WTC11 (cell line): ENCODE data around the gene MICAL3. TPM values are rescaled to one million over a fixed set of nuclear protein-coding genes. Genes with fewer than 3 reads are reported as not detected.

ENCODE experiments used
- ATAC-seq: fragments of 200-7000 bp; cut with Tn5 transposase; 2 replicates; pipeline ENCODE4 v1.10.0; 2021; ENCODE audit warnings: mild to moderate bottlenecking, moderate library complexity
- CTCF ChIA-PET: fragments of 300-600 bp; sonication (Branson Sonifier 250); formaldehyde crosslinking; loops from one replicate; lab custom pipeline; 2021; ENCODE audit warnings: antibody characterized with exemption; lab: Charles Lee
- POLR2A ChIA-PET: fragments of 350-600 bp; sonication (Branson Sonifier 250); formaldehyde crosslinking; loops from one replicate; lab custom pipeline; 2021; ENCODE audit warnings: antibody characterized with exemption; lab: Charles Lee
- DNase-seq: peaks from one replicate; pipeline ENCODE4 v3.0.0; 2021; ENCODE audit warnings: low spot score
- H3K27ac Mint-ChIP-seq: 2 replicates; pipeline ENCODE4 v1.8.0; 2021; ENCODE audit warnings: mixed read lengths
- H3K27me3 Mint-ChIP-seq: 2 replicates; pipeline ENCODE4 v1.8.0; 2021; ENCODE audit warnings: low read depth, mild to moderate bottlenecking, moderate library complexity, mixed read lengths
- H3K36me3 Mint-ChIP-seq: 2 replicates; pipeline ENCODE4 v1.8.0; 2021; ENCODE audit warnings: mixed read lengths
- H3K4me1 Mint-ChIP-seq: 2 replicates; pipeline ENCODE4 v1.8.0; 2022; ENCODE audit warnings: mixed read lengths
- H3K4me3 Mint-ChIP-seq: 2 replicates; pipeline ENCODE4 v1.8.0; 2021; ENCODE audit warnings: mild to moderate bottlenecking, moderate library complexity, mixed read lengths
- H3K9me3 Mint-ChIP-seq: 2 replicates; pipeline ENCODE4 v1.8.0; 2021; ENCODE audit warnings: mixed read lengths
- ATF1 ChIP-seq: sonication (generic); formaldehyde crosslinking; IDR thresholded peaks from 2 replicates; pipeline ENCODE4 v1.8.1; 2023; ENCODE audit warnings: mild to moderate bottlenecking, moderate library complexity, missing genetic modification reagents
- GTF2I ChIP-seq: fragments of 250-450 bp; sonication (Bioruptor Pico); conservative IDR thresholded peaks from 2 replicates; pipeline ENCODE4 v1.4.0; 2021; ENCODE audit warnings: mild to moderate bottlenecking
- IRF1 ChIP-seq: sonication (generic); formaldehyde crosslinking; IDR thresholded peaks from 2 replicates; pipeline ENCODE4 v1.8.0; 2023; ENCODE audit warnings: missing genetic modification reagents
- JAZF1 ChIP-seq: fragments of 250-450 bp; sonication (Bioruptor Pico); IDR thresholded peaks from 2 replicates; pipeline ENCODE4 v1.9.0; 2021; ENCODE audit warnings: moderate library complexity, mild to moderate bottlenecking, inconsistent platforms
- KAT7 ChIP-seq: sonication (generic); formaldehyde crosslinking; IDR thresholded peaks from 2 replicates; pipeline ENCODE4 v1.8.1; 2023; ENCODE audit warnings: missing genetic modification reagents, mild to moderate bottlenecking, borderline replicate concordance
- NFE2L1 ChIP-seq: sonication (generic); formaldehyde crosslinking; IDR thresholded peaks from 2 replicates; pipeline ENCODE4 v1.8.1; 2023; ENCODE audit warnings: missing genetic modification reagents
- PRRX2 ChIP-seq: fragments of 250-450 bp; sonication (Bioruptor Pico); IDR thresholded peaks from 2 replicates; pipeline ENCODE4 v1.8.0; 2021; ENCODE audit warnings: mild to moderate bottlenecking
- RELA ChIP-seq: sonication (generic); formaldehyde crosslinking; IDR thresholded peaks from 2 replicates; pipeline ENCODE4 v1.8.1; 2022; ENCODE audit warnings: missing genetic modification reagents, mild to moderate bottlenecking, borderline replicate concordance
- RORB ChIP-seq: fragments of 250-450 bp; sonication (Bioruptor Pico); IDR thresholded peaks from 2 replicates; pipeline ENCODE4 v1.9.0; 2021; ENCODE audit warnings: mild to moderate bottlenecking
- SMAD3 ChIP-seq: sonication (generic); formaldehyde crosslinking; IDR thresholded peaks from 2 replicates; pipeline ENCODE4 v1.8.0; 2022; ENCODE audit warnings: missing genetic modification reagents, mild to moderate bottlenecking, borderline replicate concordance
- SOX15 ChIP-seq: fragments of 250-450 bp; sonication (Bioruptor Pico); IDR thresholded peaks from 2 replicates; pipeline ENCODE4 v1.9.0; 2021; ENCODE audit warnings: mild to moderate bottlenecking
- TEAD4 ChIP-seq: sonication (generic); formaldehyde crosslinking; IDR thresholded peaks from 2 replicates; pipeline ENCODE4 v1.8.0; 2022; ENCODE audit warnings: mild to moderate bottlenecking, missing genetic modification reagents
- ZNF121 ChIP-seq: sonication (generic); formaldehyde crosslinking; IDR thresholded peaks from 2 replicates; pipeline ENCODE4 v1.8.0; 2023; ENCODE audit warnings: missing genetic modification reagents
- ZNF138 ChIP-seq: sonication (generic); formaldehyde crosslinking; conservative IDR thresholded peaks from 2 replicates; pipeline ENCODE4 v1.8.1; 2022; ENCODE audit warnings: mild to moderate bottlenecking, moderate library complexity, missing genetic modification reagents
- ZNF219 ChIP-seq: sonication (generic); formaldehyde crosslinking; IDR thresholded peaks from 2 replicates; pipeline ENCODE4 v1.8.0; 2023; ENCODE audit warnings: missing genetic modification reagents, mild to moderate bottlenecking, borderline replicate concordance
- ZNF232 ChIP-seq: sonication (generic); formaldehyde crosslinking; IDR thresholded peaks from 2 replicates; pipeline ENCODE4 v1.8.0; 2022; ENCODE audit warnings: mild to moderate bottlenecking, missing genetic modification reagents
- ZNF263 ChIP-seq: sonication (generic); formaldehyde crosslinking; IDR thresholded peaks from 2 replicates; pipeline ENCODE4 v1.8.1; 2022; ENCODE audit warnings: low read depth, mild to moderate bottlenecking, moderate library complexity, missing genetic modification reagents
- ZNF425 ChIP-seq: fragments of 250-450 bp; sonication (Bioruptor Pico); conservative IDR thresholded peaks from 2 replicates; pipeline ENCODE4 v1.9.0; 2021; ENCODE audit warnings: mild to moderate bottlenecking
- total RNA-seq: library from RNA; stranded (reverse); gene quantifications from 3 replicates; pipeline ENCODE4 v1.2.3, GENCODE V29; 2021
- TF ChIP-seq, protein P1 (sequence below): sonication (generic); formaldehyde crosslinking; IDR thresholded peaks from 2 replicates; pipeline ENCODE4 v1.8.0; 2022; ENCODE audit warnings: mild to moderate bottlenecking, missing genetic modification reagents
- TF ChIP-seq, protein P2 (sequence below): sonication (generic); formaldehyde crosslinking; IDR thresholded peaks from 2 replicates; pipeline ENCODE4 v1.8.1; 2023; ENCODE audit warnings: mild to moderate bottlenecking, missing genetic modification reagents
- TF ChIP-seq, protein P3 (sequence below): fragments of 200-600 bp; IDR thresholded peaks from 2 replicates; pipeline ENCODE4 v1.8.0; 2022; ENCODE audit warnings: antibody characterized with exemption
- TF ChIP-seq, protein P4 (sequence below): sonication (generic); formaldehyde crosslinking; IDR thresholded peaks from 2 replicates; pipeline ENCODE4 v1.8.1; 2023; ENCODE audit warnings: mild to moderate bottlenecking, missing genetic modification reagents, moderate library complexity
- TF ChIP-seq, protein P5 (sequence below): sonication (generic); formaldehyde crosslinking; IDR thresholded peaks from 2 replicates; pipeline ENCODE4 v1.8.0; 2022; ENCODE audit warnings: mild to moderate bottlenecking, missing genetic modification reagents

MICAL3 gene
- total RNA-seq, 1 experiment from 2014 or later = 41.2 TPM

- TF ChIP-seq ZNF121 (CRISPR knock-in tag) (no peak), ZNF263 (CRISPR knock-in tag) (no peak), RORB (CRISPR knock-in tag) (no peak), IRF1 (CRISPR knock-in tag) (no peak), TEAD4 (CRISPR knock-in tag) (no peak), SMAD3 (CRISPR knock-in tag) (no peak), JAZF1 (CRISPR knock-in tag) (no peak)
- TF ChIP-seq, protein P1, sequence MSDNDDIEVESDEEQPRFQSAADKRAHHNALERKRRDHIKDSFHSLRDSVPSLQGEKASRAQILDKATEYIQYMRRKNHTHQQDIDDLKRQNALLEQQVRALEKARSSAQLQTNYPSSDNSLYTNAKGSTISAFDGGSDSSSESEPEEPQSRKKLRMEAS = no peak
- TF ChIP-seq, protein P2, sequence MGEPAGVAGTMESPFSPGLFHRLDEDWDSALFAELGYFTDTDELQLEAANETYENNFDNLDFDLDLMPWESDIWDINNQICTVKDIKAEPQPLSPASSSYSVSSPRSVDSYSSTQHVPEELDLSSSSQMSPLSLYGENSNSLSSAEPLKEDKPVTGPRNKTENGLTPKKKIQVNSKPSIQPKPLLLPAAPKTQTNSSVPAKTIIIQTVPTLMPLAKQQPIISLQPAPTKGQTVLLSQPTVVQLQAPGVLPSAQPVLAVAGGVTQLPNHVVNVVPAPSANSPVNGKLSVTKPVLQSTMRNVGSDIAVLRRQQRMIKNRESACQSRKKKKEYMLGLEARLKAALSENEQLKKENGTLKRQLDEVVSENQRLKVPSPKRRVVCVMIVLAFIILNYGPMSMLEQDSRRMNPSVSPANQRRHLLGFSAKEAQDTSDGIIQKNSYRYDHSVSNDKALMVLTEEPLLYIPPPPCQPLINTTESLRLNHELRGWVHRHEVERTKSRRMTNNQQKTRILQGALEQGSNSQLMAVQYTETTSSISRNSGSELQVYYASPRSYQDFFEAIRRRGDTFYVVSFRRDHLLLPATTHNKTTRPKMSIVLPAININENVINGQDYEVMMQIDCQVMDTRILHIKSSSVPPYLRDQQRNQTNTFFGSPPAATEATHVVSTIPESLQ (CRISPR knock-in tag) = no peak
Observed at GRCh38 chr22:17957204-17957603, 67.2 kb downstream of the MICAL3 start (continued).

GRCh38 chr22:17956630-17957029 lies 67.7 kb downstream of the MICAL3 start:
- H3K4me1 Mint-ChIP-seq = peaks cover 14% of the 10 kb centered on the region
- H3K36me3 Mint-ChIP-seq = no peaks in the 10 kb centered on the region; the same call in 1 of the 2 replicates
- DNase-seq (no peak), ATAC-seq (no peak)
- no peak for TF ChIP-seq ATF1
- TF ChIP-seq KAT7 (CRISPR knock-in tag) = no peak
- no peak for TF ChIP-seq RELA
- no peak for TF ChIP-seq ZNF232
- no peak for TF ChIP-seq ZNF219 (CRISPR knock-in tag)
- TF ChIP-seq, protein P3, sequence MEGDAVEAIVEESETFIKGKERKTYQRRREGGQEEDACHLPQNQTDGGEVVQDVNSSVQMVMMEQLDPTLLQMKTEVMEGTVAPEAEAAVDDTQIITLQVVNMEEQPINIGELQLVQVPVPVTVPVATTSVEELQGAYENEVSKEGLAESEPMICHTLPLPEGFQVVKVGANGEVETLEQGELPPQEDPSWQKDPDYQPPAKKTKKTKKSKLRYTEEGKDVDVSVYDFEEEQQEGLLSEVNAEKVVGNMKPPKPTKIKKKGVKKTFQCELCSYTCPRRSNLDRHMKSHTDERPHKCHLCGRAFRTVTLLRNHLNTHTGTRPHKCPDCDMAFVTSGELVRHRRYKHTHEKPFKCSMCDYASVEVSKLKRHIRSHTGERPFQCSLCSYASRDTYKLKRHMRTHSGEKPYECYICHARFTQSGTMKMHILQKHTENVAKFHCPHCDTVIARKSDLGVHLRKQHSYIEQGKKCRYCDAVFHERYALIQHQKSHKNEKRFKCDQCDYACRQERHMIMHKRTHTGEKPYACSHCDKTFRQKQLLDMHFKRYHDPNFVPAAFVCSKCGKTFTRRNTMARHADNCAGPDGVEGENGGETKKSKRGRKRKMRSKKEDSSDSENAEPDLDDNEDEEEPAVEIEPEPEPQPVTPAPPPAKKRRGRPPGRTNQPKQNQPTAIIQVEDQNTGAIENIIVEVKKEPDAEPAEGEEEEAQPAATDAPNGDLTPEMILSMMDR = no peak
- POLR2A ChIA-PET = no interaction called here
- no peaks in the 10 kb centered on the region for H3K27me3 Mint-ChIP-seq
- H3K9me3 Mint-ChIP-seq = no peaks in the 10 kb centered on the region
- no peak overlapping the region for H3K4me3 Mint-ChIP-seq
- H3K27ac Mint-ChIP-seq = no peak overlapping the region
- CTCF ChIA-PET = no interaction called here

DNA sequence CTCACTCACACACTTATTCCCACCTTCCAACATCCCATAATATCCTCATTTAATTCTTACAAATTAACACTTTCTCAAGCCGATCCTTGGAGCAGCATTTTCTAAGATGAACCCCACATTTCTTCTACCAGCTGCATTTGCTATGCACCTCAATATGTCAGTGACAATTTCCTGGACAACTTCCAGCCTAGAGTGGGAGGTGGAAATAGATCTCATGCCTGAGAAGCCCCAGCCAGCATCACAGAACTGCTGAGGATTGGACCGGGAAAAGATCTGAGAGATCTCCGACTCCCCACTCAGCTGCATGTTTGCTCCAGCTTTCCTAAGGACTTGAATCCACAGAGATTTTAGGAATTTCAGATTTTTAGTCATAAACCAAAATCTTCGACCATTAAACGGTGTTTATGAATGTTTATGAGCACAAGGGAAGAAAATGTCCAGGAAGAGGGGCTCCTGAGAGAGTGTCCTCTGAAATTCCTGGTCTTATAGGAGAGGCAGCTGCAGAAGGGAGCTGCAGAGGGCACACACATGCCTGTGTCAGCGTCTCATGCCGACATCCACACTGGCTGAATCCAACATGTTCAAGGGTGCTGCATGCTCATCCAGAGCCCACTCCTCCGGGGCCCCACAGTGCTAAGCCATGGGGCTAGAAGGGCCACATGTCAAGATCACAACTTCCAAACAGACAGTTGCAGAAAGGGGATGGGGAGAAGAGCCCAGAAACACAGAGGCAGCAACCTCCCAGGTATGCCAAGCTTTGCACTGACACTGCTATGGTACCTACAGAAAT lies 68.6 kb downstream of the MICAL3 start:
- Mint-ChIP-seq H3K27ac (no peak overlapping the region), H3K4me3 (no peak overlapping the region), H3K9me3 (no peaks in the 10 kb centered on the region), H3K36me3 (no peaks in the 10 kb centered on the region; the same call in 1 of the 2 replicates), H3K4me1 (peaks cover 10% of the 10 kb centered on the region), H3K27me3 (no peaks in the 10 kb centered on the region)
- CTCF ChIA-PET = interaction anchor here (1.5 kb wide), 1 partner anchor 125 kb away, joined by 3 read pairs; no protein-coding TSS in a partner anchor
- POLR2A ChIA-PET = no interaction called here
- DNase-seq = no peak
- ATAC-seq = no peak
- TF ChIP-seq SOX15 (CRISPR knock-in tag) (no peak), SMAD3 (CRISPR knock-in tag) (no peak), NFE2L1 (CRISPR knock-in tag) (no peak), ZNF232 (no peak), ZNF263 (CRISPR knock-in tag) (no peak), ZNF425 (CRISPR knock-in tag) (no peak), ZNF138 (CRISPR knock-in tag) (no peak), IRF1 (CRISPR knock-in tag) (no peak), GTF2I (no peak), PRRX2 (CRISPR knock-in tag) (no peak)
- TF ChIP-seq, protein P4, sequence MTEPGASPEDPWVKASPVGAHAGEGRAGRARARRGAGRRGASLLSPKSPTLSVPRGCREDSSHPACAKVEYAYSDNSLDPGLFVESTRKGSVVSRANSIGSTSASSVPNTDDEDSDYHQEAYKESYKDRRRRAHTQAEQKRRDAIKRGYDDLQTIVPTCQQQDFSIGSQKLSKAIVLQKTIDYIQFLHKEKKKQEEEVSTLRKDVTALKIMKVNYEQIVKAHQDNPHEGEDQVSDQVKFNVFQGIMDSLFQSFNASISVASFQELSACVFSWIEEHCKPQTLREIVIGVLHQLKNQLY (CRISPR knock-in tag) = no peak
- TF ChIP-seq, protein P5, sequence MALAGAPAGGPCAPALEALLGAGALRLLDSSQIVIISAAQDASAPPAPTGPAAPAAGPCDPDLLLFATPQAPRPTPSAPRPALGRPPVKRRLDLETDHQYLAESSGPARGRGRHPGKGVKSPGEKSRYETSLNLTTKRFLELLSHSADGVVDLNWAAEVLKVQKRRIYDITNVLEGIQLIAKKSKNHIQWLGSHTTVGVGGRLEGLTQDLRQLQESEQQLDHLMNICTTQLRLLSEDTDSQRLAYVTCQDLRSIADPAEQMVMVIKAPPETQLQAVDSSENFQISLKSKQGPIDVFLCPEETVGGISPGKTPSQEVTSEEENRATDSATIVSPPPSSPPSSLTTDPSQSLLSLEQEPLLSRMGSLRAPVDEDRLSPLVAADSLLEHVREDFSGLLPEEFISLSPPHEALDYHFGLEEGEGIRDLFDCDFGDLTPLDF (CRISPR knock-in tag) = no peak
